KMS-11 (cell line): ENCODE measurements around the gene NCKAP5.

Experiments
- H2AFZ ChIP-seq: fragments of 200-600 bp; sonication (generic); 2 replicates; pipeline ENCODE4 v1.6.1; 2016; ENCODE audit warnings: antibody characterized with exemption, mixed run types, low read depth
- H3K27ac ChIP-seq: fragments of 200-600 bp; sonication (generic); 2 replicates; pipeline ENCODE4 v1.6.1; 2016; ENCODE audit warnings: mild to moderate bottlenecking, mixed run types
- H3K27me3 ChIP-seq: fragments of 200-600 bp; sonication (generic); 2 replicates; pipeline ENCODE4 v1.6.1; 2017; ENCODE audit warnings: mild to moderate bottlenecking, low read depth, mixed run types, moderate library complexity; ENCODE audit not compliant: insufficient read depth
- H3K36me3 ChIP-seq: fragments of 200-600 bp; sonication (generic); 2 replicates; pipeline ENCODE4 v1.6.1; 2017; ENCODE audit warnings: mild to moderate bottlenecking, mixed run types; ENCODE audit not compliant: insufficient read depth
- H3K4me1 ChIP-seq: fragments of 200-600 bp; sonication (generic); 2 replicates; pipeline ENCODE4 v1.6.1; 2016; ENCODE audit warnings: mild to moderate bottlenecking, low read depth, mixed run types; ENCODE audit not compliant: poor library complexity, severe bottlenecking
- H3K4me2 ChIP-seq: fragments of 200-600 bp; sonication (generic); 2 replicates; pipeline ENCODE4 v1.7.0; 2016; ENCODE audit warnings: mild to moderate bottlenecking, mixed run types
- H3K4me3 ChIP-seq: fragments of 200-600 bp; sonication (generic); IDR thresholded peaks from 2 replicates; pipeline ENCODE4 v1.6.1; 2017; ENCODE audit warnings: low read depth, low read length, mixed read lengths; ENCODE audit not compliant: insufficient read depth
- H3K79me2 ChIP-seq: fragments of 200-600 bp; sonication (generic); 2 replicates; pipeline ENCODE4 v1.6.1; 2016; ENCODE audit warnings: low read depth, mixed run types; ENCODE audit not compliant: insufficient read depth
- H3K9ac ChIP-seq: fragments of 200-600 bp; sonication (generic); 2 replicates; pipeline ENCODE4 v1.6.1; 2016; ENCODE audit warnings: mild to moderate bottlenecking, mixed run types
- H4K20me1 ChIP-seq: fragments of 200-600 bp; sonication (generic); 2 replicates; pipeline ENCODE4 v1.6.1; 2016; ENCODE audit warnings: mild to moderate bottlenecking, mixed run types; ENCODE audit not compliant: insufficient read depth
- TF ChIP-seq, protein P1 (sequence below): fragments of 200-600 bp; sonication (generic); conservative IDR thresholded peaks from 2 replicates; pipeline ENCODE4 v1.6.1; 2017; ENCODE audit warnings: low read depth, mild to moderate bottlenecking, antibody characterized with exemption, low read length, moderate library complexity, mixed read lengths

NCKAP5 gene

DNA sequence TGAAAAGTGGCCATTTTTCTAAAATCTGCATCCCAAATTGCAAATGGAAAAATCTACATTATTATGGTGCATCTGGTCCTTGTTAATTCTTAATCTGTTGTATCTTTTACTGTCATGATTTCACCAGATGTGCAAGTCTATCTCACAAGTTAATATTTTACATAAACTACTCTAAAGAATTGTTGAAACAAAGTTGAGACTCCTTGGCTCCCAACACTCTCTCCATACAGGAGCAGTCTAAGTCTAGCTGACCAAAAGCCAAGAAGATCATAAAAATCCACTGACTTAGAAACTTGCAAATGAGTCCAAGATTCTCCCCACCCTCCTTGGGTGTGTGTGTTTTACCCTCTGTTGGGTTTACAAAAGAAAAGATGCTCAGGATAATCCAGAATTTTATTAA is 85.1 kb downstream of the NCKAP5 start:
- Histone ChIP-seq H3K4me1 (no peaks in the 10 kb centered on the region), H3K79me2 (no peaks in the 10 kb centered on the region), H3K9ac (no peak overlapping the region), H3K4me3 (no peak overlapping the region), H3K27ac (no peak overlapping the region), H4K20me1 (no peaks in the 10 kb centered on the region), H3K4me2 (no peak overlapping the region), H2AFZ (no peak overlapping the region), H3K27me3 (no peaks in the 10 kb centered on the region), H3K36me3 (no peaks in the 10 kb centered on the region)
- TF ChIP-seq, protein P1, sequence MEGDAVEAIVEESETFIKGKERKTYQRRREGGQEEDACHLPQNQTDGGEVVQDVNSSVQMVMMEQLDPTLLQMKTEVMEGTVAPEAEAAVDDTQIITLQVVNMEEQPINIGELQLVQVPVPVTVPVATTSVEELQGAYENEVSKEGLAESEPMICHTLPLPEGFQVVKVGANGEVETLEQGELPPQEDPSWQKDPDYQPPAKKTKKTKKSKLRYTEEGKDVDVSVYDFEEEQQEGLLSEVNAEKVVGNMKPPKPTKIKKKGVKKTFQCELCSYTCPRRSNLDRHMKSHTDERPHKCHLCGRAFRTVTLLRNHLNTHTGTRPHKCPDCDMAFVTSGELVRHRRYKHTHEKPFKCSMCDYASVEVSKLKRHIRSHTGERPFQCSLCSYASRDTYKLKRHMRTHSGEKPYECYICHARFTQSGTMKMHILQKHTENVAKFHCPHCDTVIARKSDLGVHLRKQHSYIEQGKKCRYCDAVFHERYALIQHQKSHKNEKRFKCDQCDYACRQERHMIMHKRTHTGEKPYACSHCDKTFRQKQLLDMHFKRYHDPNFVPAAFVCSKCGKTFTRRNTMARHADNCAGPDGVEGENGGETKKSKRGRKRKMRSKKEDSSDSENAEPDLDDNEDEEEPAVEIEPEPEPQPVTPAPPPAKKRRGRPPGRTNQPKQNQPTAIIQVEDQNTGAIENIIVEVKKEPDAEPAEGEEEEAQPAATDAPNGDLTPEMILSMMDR: no peak

DNA sequence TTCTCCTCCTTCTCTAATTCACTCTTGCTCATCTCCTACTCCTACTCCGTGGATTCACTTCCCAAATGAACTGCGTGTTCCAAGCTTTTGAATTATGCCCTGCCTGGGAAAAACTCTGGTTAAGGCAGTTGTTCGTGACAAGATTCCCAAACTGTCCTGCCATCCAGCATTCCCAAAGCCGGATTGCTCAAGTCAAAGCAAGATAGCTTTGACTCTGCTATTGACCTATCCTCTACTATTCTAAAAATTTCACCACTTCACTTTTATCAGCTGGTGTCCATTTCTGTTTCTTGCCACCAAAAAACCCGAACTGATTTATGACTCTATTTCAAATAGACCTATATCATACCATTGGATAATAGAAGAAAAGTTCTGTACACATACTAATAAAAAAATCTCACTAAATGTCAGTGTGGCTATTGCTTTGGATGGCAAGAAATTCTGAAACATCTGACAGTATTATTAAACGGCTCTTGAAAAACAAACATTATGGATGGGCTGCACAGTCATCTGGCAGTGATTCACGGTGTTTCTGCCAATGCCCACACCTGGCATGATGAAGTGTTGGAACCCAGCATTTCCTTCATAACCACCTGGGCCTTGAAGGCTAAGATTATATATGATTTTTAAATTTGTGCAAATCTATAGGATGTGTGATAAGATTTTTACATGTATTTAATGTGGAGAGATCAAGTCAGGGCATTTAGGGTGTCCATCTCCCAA is 87.4 kb downstream of the NCKAP5 start:
- no peaks in the 10 kb centered on the region for H3K27me3 ChIP-seq
- no peak overlapping the region for H2AFZ ChIP-seq
- TF ChIP-seq, protein P1: no peak
- no peaks in the 10 kb centered on the region for H3K79me2 ChIP-seq
- H3K4me1 ChIP-seq: no peaks in the 10 kb centered on the region
- H3K36me3 ChIP-seq: no peaks in the 10 kb centered on the region
- no peak overlapping the region for H3K4me3 ChIP-seq
- no peaks in the 10 kb centered on the region for H4K20me1 ChIP-seq
- no peak overlapping the region for H3K9ac ChIP-seq
- no peak overlapping the region for H3K27ac ChIP-seq
- H3K4me2 ChIP-seq: no peak overlapping the region

DNA sequence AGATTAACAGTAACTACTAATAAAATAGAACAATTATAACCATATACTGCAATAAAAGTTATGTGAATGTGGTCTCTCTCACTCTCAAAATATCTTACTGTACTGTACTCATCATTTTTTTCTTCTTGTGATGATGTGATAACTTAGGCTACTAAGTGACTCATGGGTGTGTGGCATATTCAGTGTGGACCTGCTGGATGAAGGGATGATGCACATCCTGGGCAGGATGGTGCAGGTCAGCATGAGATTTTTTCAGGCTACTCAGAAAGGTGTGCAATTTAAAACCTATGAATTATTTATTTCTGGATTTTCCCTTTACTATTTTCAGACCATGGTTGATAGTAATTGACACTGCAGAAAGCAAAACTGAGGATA is 90.7 kb downstream of the NCKAP5 start:
- Histone ChIP-seq H3K27me3 (no peaks in the 10 kb centered on the region), H3K27ac (no peak overlapping the region)
- TF ChIP-seq, protein P1: no peak

DNA sequence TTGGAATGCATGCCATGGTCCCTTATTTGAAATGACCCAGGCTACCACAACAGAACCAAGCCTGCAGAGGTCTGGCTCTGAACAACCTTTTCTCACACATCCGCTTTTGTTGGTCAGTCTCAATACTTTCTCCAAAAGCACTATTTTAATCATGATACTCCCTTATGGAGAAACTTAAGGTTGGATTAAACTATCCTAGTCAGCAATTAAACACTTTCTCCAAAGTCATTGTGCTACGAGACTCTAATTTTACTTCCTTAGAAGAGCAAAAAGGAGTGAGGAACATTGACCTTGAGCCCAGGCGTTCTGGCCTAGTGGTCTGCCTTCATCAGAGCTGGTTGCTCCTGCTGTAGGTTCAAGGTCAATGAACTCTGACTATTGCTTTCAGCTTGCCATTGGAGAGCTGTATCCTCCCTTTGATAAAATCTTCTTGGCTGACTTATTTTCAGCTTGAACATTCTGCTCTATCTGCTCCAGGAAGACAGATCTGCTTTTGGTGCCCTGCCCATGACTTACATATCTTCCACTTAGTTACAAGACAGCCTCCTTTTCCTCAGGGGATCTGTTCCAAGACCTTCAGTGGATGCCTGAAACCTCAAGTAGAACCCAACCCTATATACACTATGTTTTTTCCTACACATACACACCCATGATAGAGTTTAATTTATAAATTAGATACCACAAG is 91.2 kb downstream of the NCKAP5 start:
- H4K20me1 ChIP-seq: no peaks in the 10 kb centered on the region
- H3K79me2 ChIP-seq: no peaks in the 10 kb centered on the region
- H3K4me2 ChIP-seq: no peak overlapping the region
- H3K4me3 ChIP-seq: no peak overlapping the region
- H3K27me3 ChIP-seq: no peaks in the 10 kb centered on the region
- H2AFZ ChIP-seq: no peak overlapping the region
- TF ChIP-seq, protein P1: no peak
- H3K9ac ChIP-seq: no peak overlapping the region
- no peak overlapping the region for H3K27ac ChIP-seq
- H3K36me3 ChIP-seq: no peaks in the 10 kb centered on the region
- H3K4me1 ChIP-seq: peaks cover 5% of the 10 kb centered on the region

More for the DNA sequence above, 90.7 kb downstream of the NCKAP5 start:
- no peak overlapping the region for H3K4me3 ChIP-seq
- no peak overlapping the region for H2AFZ ChIP-seq
- H3K4me2 ChIP-seq: no peak overlapping the region
- peaks cover 5% of the 10 kb centered on the region for H3K4me1 ChIP-seq
- H3K36me3 ChIP-seq: no peaks in the 10 kb centered on the region
- no peak overlapping the region for H3K9ac ChIP-seq
- no peaks in the 10 kb centered on the region for H4K20me1 ChIP-seq
- no peaks in the 10 kb centered on the region for H3K79me2 ChIP-seq
